ENCODE measurements around the gene QRSL1.

The QRSL1 gene

GRCh38 chr6:106599440-106599839 lies 29.9 kb upstream of the QRSL1 start:
- no peaks in the 10 kb centered on the region for H3K4me1 ChIP-seq
- H3K36me3 ChIP-seq, result peaks cover 0 to 9% (median 0%) of the 10 kb centered on the region in 3 donors

GRCh38 chr6:106600329-106600728 lies 29.0 kb upstream of the QRSL1 start:
- no peak for TF ChIP-seq CTCF (IDR thresholded peaks at IDR 0.05)
- H3K27ac ChIP-seq, result no peak overlapping the region
- H3K27me3 ChIP-seq, result no peaks in the 10 kb centered on the region
- H3K4me3 ChIP-seq, result no peak overlapping the region
- no peaks in the 10 kb centered on the region for H3K9me3 ChIP-seq
- no peak for DNase-seq
- H3K36me3 ChIP-seq, result peaks cover 0 to 9% (median 0%) of the 10 kb centered on the region in 3 donors
- H3K4me1 ChIP-seq, result no peaks in the 10 kb centered on the region
- intact Hi-C loops (cut with DNase I; ENCODE audit: low total_unique reads), result no loop called here

More at GRCh38 chr6:106599440-106599839, 29.9 kb upstream of the QRSL1 start:
- Histone ChIP-seq H3K27me3 (no peaks in the 10 kb centered on the region), H3K9me3 (no peaks in the 10 kb centered on the region), H3K4me3 (no peak overlapping the region), H3K27ac (no peak overlapping the region)
- intact Hi-C loops (cut with DNase I; ENCODE audit: low total_unique reads), result no loop called here
- DNase-seq, result no peak
- no peak for TF ChIP-seq CTCF (IDR thresholded peaks at IDR 0.05)

GRCh38 chr6:106608080-106608668 lies 21.2 kb upstream of the QRSL1 start:
- no peak overlapping the region for H3K4me3 ChIP-seq
- H3K27ac ChIP-seq, result no peak overlapping the region
- peak; percentile 42 to 49 for TF ChIP-seq CTCF (IDR thresholded peaks at IDR 0.05)
- no peaks in the 10 kb centered on the region for H3K27me3 ChIP-seq
- no peaks in the 10 kb centered on the region for H3K4me1 ChIP-seq
- no peaks in the 10 kb centered on the region for H3K36me3 ChIP-seq
- intact Hi-C loops (cut with DNase I; ENCODE audit: low total_unique reads), result no loop called here
- no peaks in the 10 kb centered on the region for H3K9me3 ChIP-seq
- DNase-seq, result no peak

- Histone ChIP-seq H3K9me3 (no peaks in the 10 kb centered on the region), H3K27ac (no peak overlapping the region), H3K4me3 (no peak overlapping the region), H3K36me3 (no peaks in the 10 kb centered on the region), H3K4me1 (no peaks in the 10 kb centered on the region), H3K27me3 (no peaks in the 10 kb centered on the region)
- intact Hi-C loops (cut with DNase I; ENCODE audit: low total_unique reads), result loop anchor here (5.0 kb wide), 1 partner anchor 368 kb away; no protein-coding TSS in a partner anchor
- DNase-seq, result no peak
- TF ChIP-seq CTCF (IDR thresholded peaks at IDR 0.05), result no peak
These were observed 19.7 kb upstream of the QRSL1 start for GRCh38 chr6:106609699-106610098.

GRCh38 chr6:106611030-106611429 lies 18.3 kb upstream of the QRSL1 start:
- H3K27ac ChIP-seq, result no peak overlapping the region
- no peaks in the 10 kb centered on the region for H3K9me3 ChIP-seq
- no peaks in the 10 kb centered on the region for H3K27me3 ChIP-seq
- H3K4me3 ChIP-seq, result no peak overlapping the region
- no peaks in the 10 kb centered on the region for H3K4me1 ChIP-seq
- H3K36me3 ChIP-seq, result peaks cover 0 to 4% (median under 1%) of the 10 kb centered on the region in 3 donors
- DNase-seq, result no peak
- TF ChIP-seq CTCF (IDR thresholded peaks at IDR 0.05), result no peak
- intact Hi-C loops (cut with DNase I; ENCODE audit: low total_unique reads), result loop anchor here (5.0 kb wide), 1 partner anchor 366 kb away; no protein-coding TSS in a partner anchor
